ENCODE measurements around the gene EIF5AL1.
"Not testable (repeated sequence)": the region's sequence is repeated elsewhere in the genome, so short reads cannot be mapped to it uniquely, and the experiment has no call there.

The EIF5AL1 gene

GRCh38 chr10:79488336-79488735 lies 24.0 kb upstream of the EIF5AL1 start:
- DNase-seq = no peak

DNA sequence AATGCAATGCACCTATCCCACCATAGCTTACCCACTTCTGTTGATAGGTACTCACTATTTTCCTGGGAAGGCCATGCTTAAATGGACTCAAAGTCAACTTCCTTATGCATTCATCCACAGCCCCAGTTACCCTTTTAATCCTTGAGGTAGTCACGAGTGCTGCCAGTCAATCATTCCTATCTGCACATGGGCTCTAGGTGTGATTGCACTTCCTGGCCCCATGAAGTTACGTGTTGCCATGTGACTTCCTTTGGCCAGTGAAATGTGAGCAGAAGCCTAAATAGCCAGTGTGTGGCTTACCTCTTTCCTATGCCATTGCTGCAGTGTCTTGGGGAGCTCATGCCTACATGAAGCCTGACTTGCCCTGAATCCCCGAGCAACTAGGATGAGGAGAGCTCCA lies 23.5 kb upstream of the EIF5AL1 start:
- DNase-seq = no peak

DNA sequence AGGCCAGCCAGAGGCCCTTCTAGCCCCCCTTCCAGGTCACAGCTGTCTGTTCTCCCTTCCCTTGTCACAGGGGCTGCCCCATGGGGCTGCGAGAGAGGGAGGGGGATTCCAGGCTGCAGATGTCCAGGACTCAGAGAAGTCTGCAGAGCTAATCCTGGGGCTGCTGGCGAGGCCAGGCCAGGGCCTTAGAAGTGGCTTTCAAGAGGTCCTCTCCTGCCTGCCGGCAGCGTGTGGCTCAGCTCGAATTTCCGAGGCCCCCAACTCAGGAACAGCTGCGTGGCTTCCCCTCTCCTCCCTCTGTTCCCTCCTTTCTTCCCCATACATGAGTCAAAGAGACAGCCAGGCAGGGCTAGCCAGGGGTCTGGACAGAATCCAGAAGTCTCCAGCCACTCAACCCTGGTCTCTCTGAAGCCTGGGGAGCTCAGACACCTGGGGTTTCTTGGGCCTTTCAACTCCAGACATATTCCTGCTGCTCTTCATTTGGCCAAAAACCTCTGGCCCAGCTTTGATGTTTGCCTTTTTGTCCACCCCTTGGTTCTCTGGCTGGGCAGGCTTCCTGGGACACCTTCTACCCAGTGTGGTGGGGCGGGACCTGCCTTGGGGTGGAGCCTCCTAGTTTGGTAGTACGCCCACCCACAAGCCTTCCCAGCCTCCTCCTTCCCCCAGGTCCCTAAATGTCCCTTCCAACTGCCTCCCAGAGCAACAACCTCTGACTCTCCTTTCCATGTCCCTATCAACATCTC lies 21.8 kb upstream of the EIF5AL1 start:
- DNase-seq = no peak

GRCh38 chr10:79491143-79491835 lies 21.0 kb upstream of the EIF5AL1 start:
- DNase-seq = no peak

DNA sequence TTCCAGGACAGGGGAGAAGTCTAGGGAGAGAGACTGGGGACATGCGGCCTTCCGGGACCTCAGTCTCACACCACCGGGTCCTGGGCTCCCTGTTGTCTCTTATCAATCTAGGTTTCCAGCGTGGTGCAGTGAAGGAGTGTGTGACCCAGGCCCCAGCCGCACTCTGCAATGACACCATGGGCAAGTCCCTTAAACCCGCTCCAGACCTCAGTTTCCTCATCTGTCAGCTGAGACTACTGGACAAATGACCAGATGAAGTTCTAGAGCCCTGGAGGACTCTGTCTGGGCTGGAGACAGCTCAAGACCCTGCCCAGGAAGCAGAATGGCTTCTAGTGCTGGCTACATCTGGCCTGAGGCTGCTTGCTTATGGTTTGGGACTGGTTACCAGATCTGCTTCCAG lies 20.1 kb upstream of the EIF5AL1 start:
- DNase-seq = no peak

- DNase-seq = no peak
Measured at GRCh38 chr10:79492839-79493238, 19.5 kb upstream of the EIF5AL1 start.

DNA sequence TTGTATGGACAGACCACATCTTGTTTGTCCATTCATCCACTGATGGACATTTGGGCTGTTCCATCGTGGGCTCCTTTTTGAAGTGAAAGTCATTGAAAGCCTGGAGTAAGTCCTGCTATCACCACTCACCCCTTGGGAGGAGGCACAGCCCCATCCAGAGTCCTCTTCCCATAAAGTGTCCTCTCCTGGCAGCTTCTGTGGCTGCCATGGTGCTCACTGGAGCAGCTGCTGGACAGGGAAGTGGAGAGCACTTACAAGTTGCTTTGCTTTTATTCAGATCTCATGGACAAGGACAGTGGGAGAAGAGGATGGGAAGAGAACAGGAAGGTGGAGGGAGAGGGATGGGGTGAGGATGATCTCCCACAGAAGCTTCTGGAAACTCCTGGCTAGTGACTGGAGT lies 18.5 kb upstream of the EIF5AL1 start:
- DNase-seq = no peak

DNA sequence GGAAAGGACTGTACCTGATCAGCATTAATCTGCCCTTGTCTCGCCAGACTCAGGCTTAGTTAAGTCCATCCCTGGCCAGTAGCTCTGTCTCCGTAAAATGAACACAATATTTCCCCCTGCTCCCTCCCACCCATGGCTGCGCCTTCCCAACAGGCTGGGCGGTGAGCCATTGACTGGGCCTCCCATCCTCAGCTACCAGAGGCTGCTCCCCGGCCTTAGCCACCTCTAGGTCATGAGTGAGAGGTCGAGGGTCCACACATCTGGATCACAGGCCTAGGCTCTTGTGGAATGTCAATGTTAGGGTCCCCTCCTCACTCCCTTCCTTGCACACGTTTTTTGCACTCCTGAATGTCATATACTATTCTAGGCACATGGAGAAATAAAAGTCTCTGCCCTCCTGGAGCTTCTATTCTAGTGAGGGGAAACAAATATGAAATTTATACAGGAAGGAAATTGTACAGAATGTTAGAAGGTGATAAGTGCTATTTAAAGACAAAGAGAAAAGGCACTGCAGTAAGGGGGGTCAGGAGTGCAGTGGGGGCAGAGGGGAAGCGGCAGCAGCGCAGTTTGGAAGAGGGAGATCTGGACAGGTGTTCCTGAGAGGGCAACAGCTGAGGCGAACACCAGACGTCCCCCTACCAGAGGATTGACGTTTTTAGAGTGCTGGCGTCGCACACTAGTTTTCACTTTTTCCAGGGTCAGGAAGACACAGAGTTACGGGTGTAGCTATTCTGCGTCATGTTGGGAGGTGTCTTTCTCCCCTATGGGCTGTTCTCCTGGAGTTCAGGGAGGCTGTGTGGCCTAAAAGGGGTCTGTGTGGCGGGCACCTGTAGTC lies 17.2 kb upstream of the EIF5AL1 start:
- DNase-seq = no peak

DNA sequence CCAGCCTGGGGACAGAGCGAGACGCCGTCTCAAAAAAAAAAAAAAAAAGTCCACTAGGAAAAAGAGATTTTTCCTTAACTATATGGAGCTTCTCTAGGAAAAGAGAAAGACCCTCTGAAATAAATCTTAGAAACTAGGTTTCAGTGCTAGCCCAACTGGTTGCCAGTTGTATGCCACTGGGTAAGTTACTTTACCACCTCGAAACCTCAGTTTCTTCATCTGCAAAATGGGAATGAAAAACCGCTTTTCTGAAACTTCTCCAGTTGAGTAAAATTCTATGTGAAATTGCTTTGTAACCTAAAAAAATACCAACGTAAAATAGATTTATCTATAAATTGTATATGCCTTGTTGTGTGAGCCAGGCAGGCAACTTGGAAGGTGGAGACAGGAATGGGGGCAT lies 16.5 kb upstream of the EIF5AL1 start:
- no peak for DNase-seq

GRCh38 chr10:79496896-79497295 lies 15.4 kb upstream of the EIF5AL1 start:
- DNase-seq = no peak

DNA sequence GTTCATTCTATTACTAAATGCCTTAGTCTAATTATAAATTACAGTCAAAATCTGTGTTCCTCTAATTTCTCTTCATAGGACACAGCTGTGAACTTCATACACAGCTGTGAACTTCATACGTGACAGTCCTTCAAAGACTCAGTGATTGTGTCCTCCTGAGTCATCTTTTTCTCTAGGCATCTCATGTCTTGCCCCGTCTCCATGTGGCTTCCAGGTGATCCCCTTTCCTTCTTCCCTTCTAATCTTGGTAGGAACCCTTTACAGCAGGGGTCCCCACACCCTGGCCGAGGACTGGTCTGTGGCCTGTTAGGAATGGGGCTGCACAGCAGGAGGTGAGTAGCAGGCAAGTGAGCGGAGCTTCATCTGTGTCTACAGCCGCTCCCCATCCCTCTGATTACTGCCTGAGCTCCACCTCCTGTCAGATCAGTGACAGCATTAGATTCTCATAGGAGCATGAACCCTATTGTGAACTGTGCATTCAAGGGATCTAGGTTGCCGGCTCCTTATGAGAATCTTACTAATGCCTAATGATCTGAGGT lies 14.0 kb upstream of the EIF5AL1 start:
- no peak for DNase-seq

GRCh38 chr10:79502561-79503309 lies 9.6 kb upstream of the EIF5AL1 start:
- no peak for DNase-seq

- not testable (repeated sequence) for DNase-seq
Measured at GRCh38 chr10:79503787-79504186, 8.5 kb upstream of the EIF5AL1 start.

DNA sequence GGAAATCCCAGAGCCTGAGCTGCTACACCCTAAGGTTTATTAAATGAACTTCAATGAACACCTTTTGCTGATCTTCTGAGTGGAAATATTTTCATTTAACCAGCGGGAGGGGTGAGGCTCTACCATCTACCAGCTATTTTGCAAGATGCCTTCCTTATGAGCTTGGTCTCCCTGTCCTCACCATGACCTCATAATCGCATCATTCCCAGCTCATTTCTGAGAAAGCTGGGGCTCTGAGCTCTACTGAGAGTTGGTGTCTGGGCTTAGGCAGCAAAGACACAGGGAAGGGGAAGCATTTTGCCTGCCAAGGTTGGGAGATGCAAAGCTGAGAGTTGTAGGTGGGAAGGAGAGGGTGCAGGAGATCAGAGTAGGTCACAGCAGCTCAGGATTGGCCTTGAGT lies 7.8 kb upstream of the EIF5AL1 start:
- not testable (repeated sequence) for DNase-seq

- DNase-seq = not testable (repeated sequence)
Measured at GRCh38 chr10:79505328-79505727, 7.0 kb upstream of the EIF5AL1 start.

GRCh38 chr10:79505829-79506228 lies 6.5 kb upstream of the EIF5AL1 start:
- DNase-seq = no peak

DNA sequence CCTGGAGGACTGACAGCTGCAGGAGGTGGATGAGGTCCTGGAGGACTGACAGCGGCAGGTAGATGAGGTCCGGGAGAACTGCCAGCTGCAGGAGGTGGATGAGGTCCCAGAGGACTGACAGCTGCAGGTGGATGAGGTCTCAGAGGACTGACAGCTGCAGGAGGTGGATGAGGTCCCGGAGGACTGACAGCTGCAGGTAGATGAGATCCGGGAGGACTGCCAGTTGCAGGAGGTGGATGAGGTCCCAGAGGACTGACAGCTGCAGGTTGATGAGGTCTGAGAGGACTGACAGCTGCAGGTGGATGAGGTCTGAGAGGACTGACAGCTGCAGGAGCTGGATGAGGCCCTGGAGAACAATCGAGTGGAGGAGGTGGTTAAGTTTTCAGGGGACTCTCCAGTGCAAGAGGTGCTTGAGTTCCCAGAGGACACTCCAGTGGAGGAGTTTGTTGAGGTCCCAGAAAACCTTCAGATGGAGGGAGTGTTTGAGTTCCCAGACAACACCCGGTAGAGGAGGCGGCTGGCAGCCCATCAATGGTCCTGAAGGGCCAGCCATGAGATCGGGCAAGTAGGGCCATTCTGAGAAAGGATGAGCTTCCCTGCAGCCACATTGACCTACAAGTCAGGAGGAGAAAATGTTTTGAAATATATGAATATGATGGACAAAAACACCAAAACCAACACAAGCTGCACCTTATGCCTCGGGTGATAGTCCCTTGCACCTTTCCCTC lies 4.7 kb upstream of the EIF5AL1 start:
- no peak for DNase-seq

GRCh38 chr10:79508245-79508644 lies 4.1 kb upstream of the EIF5AL1 start:
- DNase-seq = not testable (repeated sequence)

DNA sequence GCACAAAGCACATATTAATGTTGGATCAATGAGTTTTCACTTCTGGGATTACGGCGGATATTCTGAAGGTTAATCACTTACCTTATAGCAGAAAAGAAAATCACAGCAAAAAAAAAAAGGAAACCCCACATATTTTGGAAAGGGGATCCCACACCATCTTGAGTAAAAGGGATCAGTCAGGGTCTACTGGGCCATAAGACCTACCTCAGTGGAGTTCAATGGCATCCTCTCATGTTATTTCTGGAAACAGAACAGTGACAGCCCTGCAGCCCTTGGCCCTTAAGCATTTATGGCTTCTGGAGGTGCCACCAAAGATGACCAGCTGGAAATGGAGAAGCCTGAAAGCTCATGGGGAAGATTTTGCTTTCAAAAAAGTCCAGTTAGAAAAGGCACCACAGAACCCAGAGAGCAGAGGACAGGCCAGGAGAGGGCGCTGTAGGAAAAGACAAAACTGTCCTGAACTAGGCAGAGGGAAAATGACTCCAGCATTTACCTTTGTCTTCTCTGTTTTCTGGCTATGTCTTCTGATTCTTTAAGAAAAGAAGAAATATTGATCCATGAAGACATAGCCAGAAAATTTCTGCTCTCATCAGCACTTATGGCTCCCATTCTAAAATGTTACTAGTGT lies 2.9 kb upstream of the EIF5AL1 start:
- not testable (repeated sequence) for DNase-seq

DNA sequence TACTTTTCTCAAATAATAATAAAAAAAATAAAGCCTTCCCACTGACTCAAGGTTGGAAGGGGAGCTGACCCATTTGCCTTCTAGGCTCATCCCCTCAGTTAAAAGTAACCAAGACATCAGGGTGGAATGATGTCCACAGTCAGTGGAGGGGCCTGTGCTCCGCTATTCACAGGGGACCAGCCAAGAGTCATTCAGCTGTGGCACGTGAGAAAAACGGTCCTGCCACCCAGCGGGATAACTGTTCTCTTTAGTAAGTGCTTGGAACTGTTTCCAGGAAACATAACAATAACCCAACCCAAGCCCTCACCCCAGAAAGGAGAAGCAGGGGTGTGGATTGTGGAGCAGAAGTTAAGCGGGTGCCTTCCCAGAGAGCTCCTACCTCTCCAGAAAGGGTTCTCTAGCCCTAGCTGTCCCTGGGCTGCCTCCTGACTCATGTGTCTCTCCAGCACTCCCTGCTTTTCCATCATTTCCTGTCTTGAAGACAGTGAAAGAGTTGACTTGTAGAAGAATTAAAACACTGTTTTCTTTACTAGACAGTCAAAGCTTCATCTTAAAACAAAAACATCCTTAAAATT lies 2.3 kb upstream of the EIF5AL1 start:
- not testable (repeated sequence) for DNase-seq

All from hematopoietic multipotent progenitor cell treated with erythropoietin and hydrocortisone succinate and interleukin-3 and kit ligand, for 8 days (in vitro differentiated cells).